WTC11 (cell line): Measurements from ENCODE around the gene RBM11. TPM values are rescaled to one million over a fixed set of nuclear protein-coding genes. Genes with fewer than 3 reads are reported as not detected.

ENCODE experiments used
- ATAC-seq: fragments of 200-7000 bp; cut with Tn5 transposase; 2 replicates; pipeline ENCODE4 v1.10.0; 2021; ENCODE audit warnings: mild to moderate bottlenecking, moderate library complexity
- CTCF ChIA-PET: fragments of 300-600 bp; sonication (Branson Sonifier 250); formaldehyde crosslinking; loops from one replicate; lab custom pipeline; 2021; ENCODE audit warnings: antibody characterized with exemption; lab: Charles Lee
- POLR2A ChIA-PET: fragments of 350-600 bp; sonication (Branson Sonifier 250); formaldehyde crosslinking; loops from one replicate; lab custom pipeline; 2021; ENCODE audit warnings: antibody characterized with exemption; lab: Charles Lee
- DNase-seq: peaks from one replicate; pipeline ENCODE4 v3.0.0; 2021; ENCODE audit warnings: low spot score
- H3K27ac Mint-ChIP-seq: 2 replicates; pipeline ENCODE4 v1.8.0; 2021; ENCODE audit warnings: mixed read lengths
- H3K27me3 Mint-ChIP-seq: 2 replicates; pipeline ENCODE4 v1.8.0; 2021; ENCODE audit warnings: low read depth, mild to moderate bottlenecking, moderate library complexity, mixed read lengths
- H3K36me3 Mint-ChIP-seq: 2 replicates; pipeline ENCODE4 v1.8.0; 2021; ENCODE audit warnings: mixed read lengths
- H3K4me1 Mint-ChIP-seq: 2 replicates; pipeline ENCODE4 v1.8.0; 2022; ENCODE audit warnings: mixed read lengths
- H3K4me3 Mint-ChIP-seq: 2 replicates; pipeline ENCODE4 v1.8.0; 2021; ENCODE audit warnings: mild to moderate bottlenecking, moderate library complexity, mixed read lengths
- H3K9me3 Mint-ChIP-seq: 2 replicates; pipeline ENCODE4 v1.8.0; 2021; ENCODE audit warnings: mixed read lengths
- ELF4 ChIP-seq: sonication (generic); formaldehyde crosslinking; IDR thresholded peaks from 2 replicates; pipeline ENCODE4 v1.8.1; 2022; ENCODE audit warnings: low read depth, mild to moderate bottlenecking, moderate library complexity, missing genetic modification reagents
- ETV6 ChIP-seq: sonication (generic); formaldehyde crosslinking; IDR thresholded peaks from 2 replicates; pipeline ENCODE4 v1.8.1; 2022; ENCODE audit warnings: mild to moderate bottlenecking, missing genetic modification reagents
- FOXJ3 ChIP-seq: sonication (generic); formaldehyde crosslinking; IDR thresholded peaks from 2 replicates; pipeline ENCODE4 v1.9.0; 2021; ENCODE audit warnings: missing genetic modification reagents, mild to moderate bottlenecking, borderline replicate concordance
- GRHL2 ChIP-seq: fragments of 250-450 bp; sonication (Bioruptor Pico); IDR thresholded peaks from 2 replicates; pipeline ENCODE4 v1.8.0; 2022; ENCODE audit warnings: mild to moderate bottlenecking, moderate library complexity; ENCODE audit not compliant: insufficient replicate concordance, severe bottlenecking
- IRF2 ChIP-seq: sonication (generic); formaldehyde crosslinking; IDR thresholded peaks from 2 replicates; pipeline ENCODE4 v1.8.0; 2022; ENCODE audit warnings: low read depth, missing genetic modification reagents, borderline replicate concordance
- KAT7 ChIP-seq: sonication (generic); formaldehyde crosslinking; IDR thresholded peaks from 2 replicates; pipeline ENCODE4 v1.8.1; 2023; ENCODE audit warnings: missing genetic modification reagents, mild to moderate bottlenecking, borderline replicate concordance
- NFATC4 ChIP-seq: fragments of 250-450 bp; sonication (Bioruptor Pico); IDR thresholded peaks from 2 replicates; pipeline ENCODE4 v1.9.0; 2021; ENCODE audit warnings: mild to moderate bottlenecking
- NFE2L1 ChIP-seq: sonication (generic); formaldehyde crosslinking; IDR thresholded peaks from 2 replicates; pipeline ENCODE4 v1.8.1; 2023; ENCODE audit warnings: missing genetic modification reagents
- NR3C1 ChIP-seq: sonication (generic); formaldehyde crosslinking; conservative IDR thresholded peaks from 2 replicates; pipeline ENCODE4 v1.8.1; 2023; ENCODE audit warnings: low read depth, mild to moderate bottlenecking, missing genetic modification reagents
- RELA ChIP-seq: sonication (generic); formaldehyde crosslinking; IDR thresholded peaks from 2 replicates; pipeline ENCODE4 v1.8.1; 2022; ENCODE audit warnings: missing genetic modification reagents, mild to moderate bottlenecking, borderline replicate concordance
- RORB ChIP-seq: fragments of 250-450 bp; sonication (Bioruptor Pico); IDR thresholded peaks from 2 replicates; pipeline ENCODE4 v1.9.0; 2021; ENCODE audit warnings: mild to moderate bottlenecking
- SMAD3 ChIP-seq: sonication (generic); formaldehyde crosslinking; IDR thresholded peaks from 2 replicates; pipeline ENCODE4 v1.8.0; 2022; ENCODE audit warnings: missing genetic modification reagents, mild to moderate bottlenecking, borderline replicate concordance
- SOX15 ChIP-seq: fragments of 250-450 bp; sonication (Bioruptor Pico); IDR thresholded peaks from 2 replicates; pipeline ENCODE4 v1.9.0; 2021; ENCODE audit warnings: mild to moderate bottlenecking
- TCF7 ChIP-seq: sonication (generic); formaldehyde crosslinking; IDR thresholded peaks from 2 replicates; pipeline ENCODE4 v1.8.0; 2022; ENCODE audit warnings: mild to moderate bottlenecking, low read depth, missing genetic modification reagents, moderate library complexity
- total RNA-seq: library from RNA; stranded (reverse); gene quantifications from 3 replicates; pipeline ENCODE4 v1.2.3, GENCODE V29; 2021
- TF ChIP-seq, protein P1 (sequence below): sonication (generic); formaldehyde crosslinking; IDR thresholded peaks from 2 replicates; pipeline ENCODE4 v1.8.1; 2023; ENCODE audit warnings: mild to moderate bottlenecking, missing genetic modification reagents
- TF ChIP-seq, protein P2 (sequence below): sonication (generic); formaldehyde crosslinking; IDR thresholded peaks from 2 replicates; pipeline ENCODE4 v1.8.0; 2023; ENCODE audit warnings: missing genetic modification reagents, mild to moderate bottlenecking, borderline replicate concordance
- TF ChIP-seq, protein P3 (sequence below): fragments of 250-450 bp; sonication (Bioruptor Pico); conservative IDR thresholded peaks from 2 replicates; pipeline ENCODE4 v1.9.0; 2021; ENCODE audit warnings: mild to moderate bottlenecking

The RBM11 gene
- total RNA-seq, 1 experiment from 2014 or later = 2.9 TPM

DNA sequence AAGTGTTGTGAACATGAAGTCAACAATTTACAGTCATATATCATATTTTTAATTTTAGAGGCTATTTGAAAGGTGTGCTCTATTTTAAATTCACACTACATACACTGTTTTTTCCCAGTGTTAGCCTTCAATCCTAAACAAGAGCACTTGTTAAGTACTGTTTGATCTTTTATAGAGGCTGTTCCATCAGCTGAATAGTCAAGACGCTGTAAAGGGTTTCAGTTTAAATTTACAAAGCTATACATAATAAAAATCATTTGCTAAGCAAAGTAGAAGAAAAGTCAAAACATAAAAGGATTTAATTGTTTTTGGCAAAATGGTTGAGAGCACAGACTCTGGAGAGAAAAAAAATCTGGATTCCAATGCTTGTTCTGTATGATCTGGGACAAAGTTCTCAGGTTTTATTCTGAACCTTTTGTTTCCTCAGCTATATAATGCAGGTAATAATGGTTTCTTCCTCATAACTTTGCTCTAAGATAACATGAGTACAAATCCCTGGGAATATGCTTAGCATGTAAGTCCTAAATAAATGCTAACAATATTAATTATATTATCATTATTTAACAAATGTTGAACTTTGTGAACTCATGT, 44.3 kb downstream of the RBM11 start:
- CTCF ChIA-PET = no interaction called here

GRCh38 chr21:14262039-14262438, 46.1 kb downstream of the RBM11 start:
- POLR2A ChIA-PET = no interaction called here
- no peaks in the 10 kb centered on the region for H3K9me3 Mint-ChIP-seq
- no peaks in the 10 kb centered on the region for H3K27me3 Mint-ChIP-seq
- no peak overlapping the region for H3K27ac Mint-ChIP-seq
- peaks cover 4% of the 10 kb centered on the region; the same call in 1 of the 2 replicates for H3K4me1 Mint-ChIP-seq
- ATAC-seq (no peak), DNase-seq (no peak)
- H3K36me3 Mint-ChIP-seq = no peaks in the 10 kb centered on the region
- no peak for TF ChIP-seq IRF2 (CRISPR knock-in tag)
- no peak for TF ChIP-seq KAT7
- no peak for TF ChIP-seq NR3C1 (CRISPR knock-in tag)
- TF ChIP-seq GRHL2 = no peak
- no peak for TF ChIP-seq RORB (CRISPR knock-in tag)
- no peak for TF ChIP-seq ELF4 (CRISPR knock-in tag)
- TF ChIP-seq SMAD3 = no peak
- no peak for TF ChIP-seq FOXJ3
- TF ChIP-seq SOX15 = no peak
- no peak overlapping the region for H3K4me3 Mint-ChIP-seq
- CTCF ChIA-PET = interaction anchor here (1.0 kb wide), 1 partner anchor 9 kb away, joined by 3 read pairs; no protein-coding TSS in a partner anchor

More for the DNA sequence above, 44.3 kb downstream of the RBM11 start:
- H3K4me3 Mint-ChIP-seq = no peak overlapping the region
- TF ChIP-seq, protein P1, sequence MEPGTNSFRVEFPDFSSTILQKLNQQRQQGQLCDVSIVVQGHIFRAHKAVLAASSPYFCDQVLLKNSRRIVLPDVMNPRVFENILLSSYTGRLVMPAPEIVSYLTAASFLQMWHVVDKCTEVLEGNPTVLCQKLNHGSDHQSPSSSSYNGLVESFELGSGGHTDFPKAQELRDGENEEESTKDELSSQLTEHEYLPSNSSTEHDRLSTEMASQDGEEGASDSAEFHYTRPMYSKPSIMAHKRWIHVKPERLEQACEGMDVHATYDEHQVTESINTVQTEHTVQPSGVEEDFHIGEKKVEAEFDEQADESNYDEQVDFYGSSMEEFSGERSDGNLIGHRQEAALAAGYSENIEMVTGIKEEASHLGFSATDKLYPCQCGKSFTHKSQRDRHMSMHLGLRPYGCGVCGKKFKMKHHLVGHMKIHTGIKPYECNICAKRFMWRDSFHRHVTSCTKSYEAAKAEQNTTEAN = no peak
- TF ChIP-seq ETV6 (CRISPR knock-in tag) (no peak), NR3C1 (CRISPR knock-in tag) (no peak), RELA (CRISPR knock-in tag) (no peak), TCF7 (no peak), NFE2L1 (CRISPR knock-in tag) (no peak), SMAD3 (no peak), NFATC4 (CRISPR knock-in tag) (no peak)
- TF ChIP-seq, protein P2, sequence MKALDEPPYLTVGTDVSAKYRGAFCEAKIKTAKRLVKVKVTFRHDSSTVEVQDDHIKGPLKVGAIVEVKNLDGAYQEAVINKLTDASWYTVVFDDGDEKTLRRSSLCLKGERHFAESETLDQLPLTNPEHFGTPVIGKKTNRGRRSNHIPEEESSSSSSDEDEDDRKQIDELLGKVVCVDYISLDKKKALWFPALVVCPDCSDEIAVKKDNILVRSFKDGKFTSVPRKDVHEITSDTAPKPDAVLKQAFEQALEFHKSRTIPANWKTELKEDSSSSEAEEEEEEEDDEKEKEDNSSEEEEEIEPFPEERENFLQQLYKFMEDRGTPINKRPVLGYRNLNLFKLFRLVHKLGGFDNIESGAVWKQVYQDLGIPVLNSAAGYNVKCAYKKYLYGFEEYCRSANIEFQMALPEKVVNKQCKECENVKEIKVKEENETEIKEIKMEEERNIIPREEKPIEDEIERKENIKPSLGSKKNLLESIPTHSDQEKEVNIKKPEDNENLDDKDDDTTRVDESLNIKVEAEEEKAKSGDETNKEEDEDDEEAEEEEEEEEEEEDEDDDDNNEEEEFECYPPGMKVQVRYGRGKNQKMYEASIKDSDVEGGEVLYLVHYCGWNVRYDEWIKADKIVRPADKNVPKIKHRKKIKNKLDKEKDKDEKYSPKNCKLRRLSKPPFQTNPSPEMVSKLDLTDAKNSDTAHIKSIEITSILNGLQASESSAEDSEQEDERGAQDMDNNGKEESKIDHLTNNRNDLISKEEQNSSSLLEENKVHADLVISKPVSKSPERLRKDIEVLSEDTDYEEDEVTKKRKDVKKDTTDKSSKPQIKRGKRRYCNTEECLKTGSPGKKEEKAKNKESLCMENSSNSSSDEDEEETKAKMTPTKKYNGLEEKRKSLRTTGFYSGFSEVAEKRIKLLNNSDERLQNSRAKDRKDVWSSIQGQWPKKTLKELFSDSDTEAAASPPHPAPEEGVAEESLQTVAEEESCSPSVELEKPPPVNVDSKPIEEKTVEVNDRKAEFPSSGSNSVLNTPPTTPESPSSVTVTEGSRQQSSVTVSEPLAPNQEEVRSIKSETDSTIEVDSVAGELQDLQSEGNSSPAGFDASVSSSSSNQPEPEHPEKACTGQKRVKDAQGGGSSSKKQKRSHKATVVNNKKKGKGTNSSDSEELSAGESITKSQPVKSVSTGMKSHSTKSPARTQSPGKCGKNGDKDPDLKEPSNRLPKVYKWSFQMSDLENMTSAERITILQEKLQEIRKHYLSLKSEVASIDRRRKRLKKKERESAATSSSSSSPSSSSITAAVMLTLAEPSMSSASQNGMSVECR (CRISPR knock-in tag) = no peak
- TF ChIP-seq, protein P3, sequence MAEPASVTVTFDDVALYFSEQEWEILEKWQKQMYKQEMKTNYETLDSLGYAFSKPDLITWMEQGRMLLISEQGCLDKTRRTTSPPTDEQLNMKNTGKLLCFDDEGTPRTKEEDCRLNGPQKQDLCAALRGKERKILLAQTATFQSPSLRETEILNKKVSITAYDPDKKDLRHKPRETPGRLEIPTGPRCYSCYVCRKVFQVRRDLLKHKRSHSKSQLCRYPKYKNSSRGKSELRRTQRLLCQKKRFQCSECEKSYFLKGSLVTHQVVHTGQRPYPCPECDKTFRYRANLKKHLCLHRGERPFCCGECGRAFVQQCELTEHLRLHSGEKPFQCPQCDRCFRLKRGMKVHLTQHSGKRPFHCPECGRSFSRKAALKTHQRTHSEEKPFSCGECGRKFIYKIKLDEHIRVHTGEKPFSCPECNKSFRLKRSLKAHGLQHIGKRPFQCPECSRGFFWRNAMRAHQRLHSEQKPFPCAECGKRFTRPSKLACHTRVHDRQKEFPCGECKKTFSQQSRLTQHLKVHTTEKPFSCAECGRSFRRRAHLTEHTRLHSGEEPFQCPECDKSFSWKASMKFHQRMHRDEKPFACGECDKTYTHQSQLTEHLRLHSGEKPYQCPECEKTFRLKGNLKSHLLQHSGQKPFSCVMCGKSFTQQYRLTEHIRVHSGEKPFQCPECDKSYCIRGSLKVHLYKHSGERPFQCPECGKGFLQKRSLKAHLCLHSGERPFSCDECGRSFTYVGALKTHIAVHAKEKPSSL (CRISPR knock-in tag) = no peak
- TF ChIP-seq, all 79 proteins: peak for 0
- H3K27ac Mint-ChIP-seq = no peak overlapping the region
- ATAC-seq (no peak), DNase-seq (no peak)
- no peaks in the 10 kb centered on the region for H3K27me3 Mint-ChIP-seq
- POLR2A ChIA-PET = no interaction called here
- H3K36me3 Mint-ChIP-seq = no peaks in the 10 kb centered on the region
- peaks cover 4% of the 10 kb centered on the region; the same call in 1 of the 2 replicates for H3K4me1 Mint-ChIP-seq
- no peaks in the 10 kb centered on the region for H3K9me3 Mint-ChIP-seq
